ENCODE results near the gene NANOS3.
"Not testable (repeated sequence)": the region's sequence is repeated elsewhere in the genome, so short reads cannot be mapped to it uniquely, and the experiment has no call there.

Gene NANOS3

DNA sequence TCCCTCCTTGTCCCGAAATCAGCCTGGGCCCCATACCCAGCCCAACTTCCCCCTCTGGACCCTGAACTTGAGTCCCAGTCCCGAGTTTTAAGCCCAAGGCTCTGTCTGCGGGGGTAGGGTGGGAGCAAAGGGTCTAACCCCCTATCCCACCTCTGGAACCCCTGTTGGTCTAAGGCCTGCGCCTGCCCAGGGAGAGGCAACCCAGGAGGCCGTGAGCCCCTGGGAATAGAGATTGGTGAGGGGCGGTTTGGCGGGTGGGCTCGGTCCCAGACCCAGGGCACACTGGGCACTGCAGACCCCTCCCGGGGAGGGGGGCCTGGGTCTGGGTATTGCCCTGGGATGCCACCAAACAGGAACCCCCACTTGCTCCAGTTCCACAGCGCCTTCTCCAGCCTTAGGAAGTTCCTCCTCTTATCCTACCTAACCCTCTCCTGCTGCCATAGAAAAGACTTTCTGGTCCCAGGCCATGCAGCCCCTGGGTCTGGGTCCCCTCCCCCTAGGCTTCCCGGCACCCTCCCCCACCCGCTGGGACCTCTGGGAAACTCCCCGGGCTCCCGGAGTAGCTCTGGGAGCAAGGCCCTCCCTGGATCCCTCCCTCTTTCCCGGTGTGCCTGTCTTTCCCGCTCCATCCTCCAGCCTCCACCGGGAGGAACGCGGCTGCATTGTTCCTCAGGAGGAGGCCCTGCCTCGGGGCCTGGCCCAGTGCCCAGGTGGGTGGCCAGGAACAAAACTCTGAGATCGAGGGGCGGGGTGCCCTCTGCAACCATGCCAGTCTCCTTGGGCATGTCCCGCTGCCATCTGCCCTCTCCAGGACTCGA, 33.6 kb upstream of the NANOS3 start:
- no peak for DNase-seq (ENCODE audit: low spot score)

DNA sequence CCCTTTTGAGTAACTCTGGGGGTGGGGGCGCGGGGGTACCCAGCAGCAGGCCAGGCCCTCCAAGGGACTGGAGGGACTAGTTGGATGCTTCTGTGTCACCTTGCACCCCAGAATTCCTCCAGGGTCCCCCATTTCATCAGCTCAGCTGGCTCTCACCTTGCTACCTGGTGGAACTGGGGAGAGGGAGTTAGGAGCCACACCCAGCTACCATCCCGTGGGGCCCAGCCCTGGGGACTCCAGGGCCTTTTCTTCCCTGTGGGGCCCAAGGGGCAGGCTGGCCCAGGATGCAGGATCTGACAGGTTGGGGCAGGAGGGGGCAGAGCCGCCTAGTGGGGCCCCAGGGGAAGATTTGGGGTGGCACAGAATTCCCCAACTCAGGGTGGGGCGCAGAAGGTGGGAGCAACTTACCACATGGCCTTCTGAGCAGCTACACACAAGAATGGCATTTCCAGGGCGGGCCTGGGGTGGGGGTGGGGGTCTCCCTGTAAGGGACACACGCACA, 32.8 kb upstream of the NANOS3 start:
- no peak for DNase-seq (ENCODE audit: low spot score)

DNA sequence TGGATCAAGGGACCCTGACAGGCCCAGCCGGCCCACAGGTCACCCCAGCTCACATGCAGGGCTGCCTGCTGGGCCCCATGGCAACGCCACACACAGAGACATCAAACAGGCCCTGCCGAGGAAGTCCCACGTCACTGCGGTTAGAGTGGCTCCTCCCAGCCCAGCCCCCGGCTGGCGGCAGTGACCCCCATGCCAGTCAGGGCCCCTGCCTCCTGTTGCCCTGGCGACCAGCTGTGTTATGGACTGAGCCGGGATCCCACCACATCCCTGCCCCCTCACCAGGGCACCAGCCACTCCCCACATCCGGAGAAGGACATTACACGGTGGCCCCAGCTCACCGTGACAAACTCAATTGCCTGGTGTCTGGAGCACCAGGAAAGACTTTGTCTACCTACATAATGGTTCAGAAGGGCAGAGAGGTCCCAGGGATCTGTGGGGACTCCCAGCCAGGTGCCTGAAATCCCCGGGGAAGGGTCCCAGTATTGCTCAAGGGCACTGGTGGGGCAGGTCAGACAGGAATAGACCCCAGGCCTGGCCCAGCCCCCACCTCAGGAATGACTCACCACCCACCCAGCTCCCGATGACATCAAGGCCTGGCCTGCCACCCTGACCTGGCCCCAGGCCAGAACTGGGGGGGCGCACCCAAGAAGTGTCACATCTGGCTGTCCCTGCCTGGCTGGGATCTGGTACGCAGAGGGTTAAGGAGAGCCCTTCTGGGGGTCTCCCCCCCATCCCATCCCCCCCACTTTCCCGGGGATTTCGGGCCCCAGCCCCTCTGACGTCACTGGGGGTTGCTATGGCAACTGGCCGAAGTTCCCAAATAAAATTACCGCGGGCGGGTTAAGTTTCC, 30.2 kb upstream of the NANOS3 start:
- peak; percentile 95 for DNase-seq (ENCODE audit: low spot score)

DNA sequence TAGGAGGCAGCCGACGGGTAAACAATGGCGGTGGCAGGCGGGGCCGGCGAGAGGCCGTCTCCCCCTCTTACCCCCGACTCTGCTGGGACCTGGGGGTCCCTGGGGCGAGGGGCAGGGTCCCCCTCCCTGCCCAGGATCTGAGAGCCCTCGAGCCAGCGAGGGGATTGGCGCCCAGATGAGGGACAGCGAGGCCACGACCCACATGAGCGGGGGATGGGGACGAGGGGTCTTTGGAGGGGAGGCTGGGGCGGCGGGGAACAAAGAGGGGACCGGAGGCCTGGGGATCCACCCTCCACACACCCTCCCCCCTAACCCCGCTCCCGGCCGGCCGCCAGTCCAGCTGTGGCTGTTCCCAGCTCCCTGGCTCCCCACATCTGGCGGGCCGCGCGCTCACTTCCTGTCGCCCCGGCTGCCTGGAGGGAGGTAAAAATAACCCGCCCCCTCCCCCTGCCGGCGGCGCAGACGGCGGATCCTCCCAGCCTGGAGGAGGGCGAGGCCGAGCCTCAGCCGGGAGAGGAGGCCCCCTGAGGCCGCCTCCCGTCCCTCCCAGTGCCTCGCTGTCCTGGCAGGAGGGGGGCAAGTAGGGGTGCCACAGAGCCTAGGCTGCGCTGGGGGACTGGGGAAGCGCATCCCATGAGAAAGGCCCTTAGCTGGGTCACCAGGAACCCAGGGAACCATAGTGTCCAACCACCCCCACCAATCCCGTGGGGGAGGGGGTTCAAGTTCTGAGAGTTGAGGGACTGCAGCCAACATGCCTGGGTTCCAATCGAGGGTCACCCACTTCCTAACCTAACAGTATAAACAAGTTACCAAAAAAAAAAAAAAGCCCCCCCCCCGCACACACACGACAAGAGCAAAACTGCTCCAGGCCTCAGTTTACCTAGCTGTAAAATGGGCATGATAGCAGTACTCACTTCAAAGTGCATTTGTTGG, 29.3 kb upstream of the NANOS3 start:
- peak; percentile 70 for DNase-seq (ENCODE audit: low spot score)

DNA sequence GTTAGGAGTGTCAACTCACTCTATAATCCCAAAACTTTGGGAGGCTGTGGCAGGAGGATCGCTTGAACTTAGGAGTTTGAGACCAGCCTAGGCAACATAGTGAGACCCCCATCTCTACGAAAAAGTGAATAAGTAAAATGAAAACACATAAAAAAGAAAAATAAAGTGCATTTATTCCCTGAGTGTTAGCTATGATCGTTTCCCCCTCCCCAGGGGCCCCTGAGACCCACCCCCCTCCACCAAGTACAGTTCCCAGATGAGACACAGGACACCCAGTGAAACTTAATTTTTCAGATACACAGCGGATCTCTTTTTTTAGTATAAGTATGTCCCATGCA, 28.6 kb upstream of the NANOS3 start:
- no peak for DNase-seq (ENCODE audit: low spot score)

DNA sequence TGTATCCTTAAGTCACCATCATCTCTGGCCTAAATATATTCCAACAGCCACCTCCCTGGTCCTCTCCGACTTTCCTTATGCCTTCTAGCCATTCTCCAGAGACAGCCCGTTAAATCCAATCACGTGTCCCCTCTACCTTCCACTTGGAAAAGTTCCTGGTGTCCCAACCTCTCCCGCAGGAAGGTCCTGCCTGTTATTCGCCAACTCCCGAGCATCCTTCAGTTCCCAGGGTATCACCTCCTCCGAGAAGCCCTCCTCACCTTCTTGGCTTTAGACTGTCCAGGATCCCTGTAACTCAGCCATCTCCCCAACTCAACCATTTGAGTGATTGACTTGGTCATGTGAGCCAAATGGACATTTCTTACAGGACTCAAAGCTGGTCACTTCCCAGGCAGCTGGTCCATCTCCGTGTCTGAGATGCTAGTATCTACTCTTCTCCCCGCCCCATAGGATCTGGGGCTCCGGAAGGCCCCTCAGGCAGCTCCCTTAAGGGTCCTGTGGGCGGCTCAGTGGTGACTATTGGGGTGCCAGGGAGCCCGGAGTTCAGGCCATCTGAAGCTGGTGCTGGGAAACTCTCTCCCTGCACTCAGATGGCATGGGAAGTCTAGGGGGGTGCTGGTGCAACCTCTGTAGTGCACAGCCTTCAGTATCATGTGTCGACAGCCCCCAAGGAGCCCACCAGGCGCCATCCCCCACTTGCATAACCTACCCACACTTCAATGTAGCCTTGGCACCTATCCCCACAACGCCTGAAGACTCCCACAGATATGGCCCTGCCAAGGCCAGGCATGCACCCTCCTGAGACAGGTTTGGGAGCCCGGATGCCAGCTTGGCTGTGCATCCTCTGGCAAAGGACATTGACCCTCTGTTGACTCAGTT, 27.9 kb upstream of the NANOS3 start:
- DNase-seq (ENCODE audit: low spot score), result no peak

DNA sequence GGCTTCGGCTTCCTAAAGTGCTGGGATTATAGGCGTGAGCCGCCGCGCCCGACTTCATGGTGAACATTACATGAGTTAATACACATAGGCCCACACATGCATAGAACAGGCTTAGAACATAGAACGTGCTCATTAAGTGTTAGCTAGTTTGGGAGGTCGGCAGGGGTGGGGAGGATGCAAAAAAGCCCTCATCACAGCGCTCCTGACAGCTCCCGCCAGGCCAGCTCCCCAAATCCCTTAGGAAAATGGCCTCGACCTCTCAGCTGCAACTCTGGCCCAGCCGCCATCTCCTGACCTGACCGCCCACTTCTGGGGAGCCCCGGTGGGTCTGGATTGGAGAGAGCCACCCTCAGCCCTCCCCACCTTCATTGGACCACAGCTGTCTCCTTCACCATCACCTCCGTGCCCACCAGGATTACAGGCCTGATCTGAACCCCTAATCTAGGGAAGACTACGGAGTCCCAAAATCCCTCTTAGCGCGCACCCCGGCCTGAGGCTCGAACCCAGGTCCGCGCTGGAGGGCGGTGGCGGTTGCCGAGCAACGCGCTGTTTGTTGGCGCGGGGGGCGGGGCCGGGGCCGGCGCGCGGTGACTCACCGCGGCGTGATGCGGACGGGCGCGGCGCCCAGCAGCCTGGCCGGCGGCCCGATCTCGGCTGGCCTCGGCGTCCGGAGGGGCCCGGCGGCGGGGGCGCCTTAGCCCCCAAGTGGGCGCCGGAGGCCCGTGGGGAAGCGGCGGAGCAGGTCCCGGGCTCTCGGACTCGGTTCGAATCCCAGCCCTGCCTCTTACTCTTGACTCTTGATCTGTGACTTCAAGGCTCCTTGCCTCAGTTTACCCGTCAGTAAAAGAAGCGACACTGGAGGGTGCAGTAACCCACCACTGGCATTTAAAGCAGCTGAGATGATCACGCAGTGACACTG, 26.7 kb upstream of the NANOS3 start:
- DNase-seq (ENCODE audit: low spot score), result no peak

DNA sequence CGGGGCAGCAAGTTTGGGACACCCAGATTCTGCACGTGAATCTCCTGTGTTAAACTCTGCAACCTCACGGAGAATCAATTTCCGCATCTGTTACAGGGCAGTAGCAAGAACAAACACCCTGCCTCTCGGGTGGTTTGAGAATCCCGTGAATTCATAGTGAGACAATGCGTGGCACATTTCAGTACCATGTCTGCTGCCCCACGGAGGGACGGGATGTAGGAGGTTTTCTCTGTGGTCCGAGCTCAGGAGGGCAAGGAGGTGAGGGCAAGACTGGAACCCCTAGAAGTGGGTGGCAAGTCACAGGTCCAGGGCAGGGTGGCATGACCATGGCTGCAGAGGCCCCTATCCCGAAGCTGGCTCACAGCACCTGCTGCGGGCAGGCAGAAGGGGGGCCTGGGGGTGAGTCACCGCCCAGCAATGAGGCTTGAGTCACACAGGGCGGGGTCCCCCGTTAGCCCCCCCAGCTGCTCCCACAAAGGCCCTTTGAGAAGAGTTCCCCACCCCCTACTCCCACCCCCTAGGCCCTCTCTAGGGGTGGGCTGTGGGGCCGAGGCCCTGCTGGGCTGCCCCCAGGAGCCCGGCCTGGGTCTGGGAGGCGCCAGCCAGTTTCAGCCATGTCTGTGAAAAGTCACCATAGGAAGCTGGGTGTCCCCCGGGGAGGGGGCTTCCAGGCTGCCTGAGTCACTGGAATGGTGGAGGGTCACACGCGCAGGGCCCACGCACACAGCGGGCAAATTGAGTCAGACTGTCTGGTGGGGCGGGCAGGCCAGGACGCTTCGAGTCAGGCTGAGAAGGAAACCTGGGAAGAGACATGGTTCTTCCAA, 25.8 kb upstream of the NANOS3 start:
- no peak for DNase-seq (ENCODE audit: low spot score)

DNA sequence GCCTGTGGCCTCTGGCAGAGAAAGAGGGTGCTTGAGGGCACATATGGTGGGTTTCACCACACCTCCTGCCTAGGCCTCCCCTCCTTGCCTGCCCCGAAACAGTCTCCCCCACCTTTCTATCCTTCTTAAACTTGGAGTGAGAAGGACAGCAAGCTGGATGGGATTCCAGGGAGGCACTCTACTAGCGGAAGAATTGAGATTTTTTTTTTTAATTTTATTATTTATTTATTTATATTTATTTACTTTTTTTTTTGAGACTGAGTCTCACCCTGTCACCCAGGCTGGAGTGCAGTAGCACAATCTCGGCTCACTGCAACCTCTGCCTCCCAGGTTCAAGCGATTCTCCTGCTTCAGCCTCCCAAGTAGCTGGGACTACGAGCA, 25.2 kb upstream of the NANOS3 start:
- not testable (repeated sequence) for DNase-seq (ENCODE audit: low spot score)

DNA sequence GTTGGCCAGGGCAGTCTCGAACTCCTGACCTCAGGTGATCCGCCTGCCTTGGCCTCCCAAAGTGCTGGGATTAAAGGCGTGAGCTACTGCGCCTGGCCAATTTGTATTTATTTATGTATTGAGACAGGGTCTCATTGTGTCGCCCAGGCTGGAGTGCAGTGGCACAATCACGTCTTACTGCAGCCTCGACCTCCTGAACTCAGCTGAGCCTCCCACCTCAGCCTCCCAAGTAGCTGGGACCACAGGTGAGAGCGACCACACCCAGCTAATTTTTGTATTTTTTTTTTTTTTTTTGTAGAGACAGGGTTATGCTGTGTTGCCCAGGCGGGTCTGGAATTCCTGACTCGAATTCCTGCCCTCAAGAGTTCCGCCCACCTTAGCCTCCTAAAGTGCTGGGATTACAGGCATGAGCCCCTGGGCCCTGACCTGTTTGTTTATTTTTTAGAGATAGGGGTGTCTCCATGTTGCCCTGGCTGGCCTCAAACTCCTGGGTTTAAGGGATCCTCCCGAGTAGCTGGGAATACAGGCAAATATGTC, 24.7 kb upstream of the NANOS3 start:
- DNase-seq (ENCODE audit: low spot score), result not testable (repeated sequence)

DNA sequence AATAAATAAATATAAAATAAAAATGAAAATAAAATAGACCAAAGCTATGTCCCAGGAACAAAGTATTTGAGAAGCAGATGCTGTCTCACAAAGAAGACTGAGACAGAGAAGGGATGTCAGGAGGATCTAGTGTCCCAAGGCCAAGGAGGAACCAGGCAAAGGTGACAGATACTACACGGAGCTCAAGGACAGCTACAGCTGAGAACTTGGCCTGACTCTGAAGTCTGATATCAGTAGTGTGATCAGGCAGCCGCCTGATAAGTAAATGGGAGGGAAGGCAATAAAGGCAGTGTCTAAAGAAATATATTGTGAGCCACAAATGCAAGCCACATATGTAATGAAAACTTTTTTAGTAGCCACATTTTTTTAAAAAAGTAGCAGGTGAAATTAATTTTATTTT, 20.4 kb upstream of the NANOS3 start:
- no peak for DNase-seq (ENCODE audit: low spot score)

DNA sequence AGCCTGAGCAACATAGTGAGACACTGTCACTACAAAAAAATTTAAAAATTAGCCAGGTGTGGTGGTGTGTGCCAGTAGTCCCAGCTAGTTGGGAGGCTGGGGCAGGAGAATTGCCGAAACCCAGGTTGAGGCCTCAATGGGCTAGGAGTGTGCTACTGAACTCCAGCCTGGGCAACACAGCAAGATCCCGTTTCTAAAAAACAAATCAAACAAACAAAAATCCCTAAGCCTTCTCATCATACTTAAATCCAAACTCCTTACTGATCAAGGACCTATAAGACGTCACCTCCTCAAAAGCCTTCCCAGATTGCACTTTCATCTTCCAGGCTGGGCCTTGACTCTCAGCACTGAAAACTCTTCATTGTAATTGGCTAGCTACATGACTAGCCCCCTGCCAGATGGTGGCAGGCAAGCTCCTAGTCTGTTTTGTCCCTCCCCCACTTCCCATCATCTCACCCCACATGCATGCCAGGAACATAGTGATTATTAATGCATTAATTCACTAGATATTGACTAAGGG, 17.5 kb upstream of the NANOS3 start:
- no peak for DNase-seq (ENCODE audit: low spot score)

DNA sequence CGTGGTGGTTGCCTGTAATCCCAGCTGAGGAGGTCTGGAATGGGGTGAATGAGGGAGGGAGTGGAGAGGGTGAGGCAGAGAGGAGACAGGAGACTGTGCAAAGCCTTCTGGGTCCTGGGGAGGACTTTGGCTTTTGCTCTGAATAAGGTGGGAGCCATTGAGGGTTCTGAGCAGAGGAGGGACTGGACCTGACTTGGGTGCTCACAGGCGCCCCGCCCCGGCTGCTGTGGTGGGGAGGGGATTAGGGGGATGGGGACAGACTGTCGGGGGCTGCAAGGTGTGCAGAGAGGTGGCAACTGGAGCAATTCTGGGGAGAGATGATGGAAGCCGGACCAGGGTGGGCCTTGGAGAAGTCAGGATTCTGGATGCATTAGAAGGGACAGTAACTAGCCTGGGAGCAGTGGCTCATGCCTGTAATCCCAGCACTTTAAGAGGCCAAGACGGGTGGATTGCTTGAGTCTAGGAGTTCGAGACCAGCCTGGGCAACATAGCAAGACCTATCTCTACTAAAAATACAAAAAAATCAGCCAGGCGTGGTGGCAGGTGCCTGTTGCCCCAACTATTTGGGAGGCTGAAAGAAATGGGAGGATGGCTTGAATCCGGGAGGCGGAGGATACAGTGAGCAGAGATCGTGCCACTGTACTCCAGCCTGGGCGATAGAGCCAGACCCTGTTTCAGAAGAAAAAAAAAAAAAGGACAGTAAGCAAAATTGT, 16.1 kb upstream of the NANOS3 start:
- DNase-seq (ENCODE audit: low spot score), result no peak

DNA sequence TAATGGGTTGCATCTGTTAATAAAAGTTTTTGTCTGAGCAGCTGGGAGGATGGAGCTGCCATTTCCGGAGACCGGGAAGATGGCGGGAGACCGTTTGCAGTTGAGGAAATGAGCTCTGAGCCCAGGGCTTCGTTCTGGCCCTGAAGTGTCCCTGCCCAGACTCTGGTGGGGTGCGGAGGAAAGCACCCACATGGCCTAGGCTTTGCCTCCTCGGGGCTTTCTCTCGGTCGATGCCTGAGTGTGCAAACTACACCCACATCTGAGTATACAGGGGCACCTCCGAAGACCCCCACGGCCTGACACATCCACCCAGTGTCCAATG, 15.6 kb upstream of the NANOS3 start:
- DNase-seq (ENCODE audit: low spot score), result no peak

DNA sequence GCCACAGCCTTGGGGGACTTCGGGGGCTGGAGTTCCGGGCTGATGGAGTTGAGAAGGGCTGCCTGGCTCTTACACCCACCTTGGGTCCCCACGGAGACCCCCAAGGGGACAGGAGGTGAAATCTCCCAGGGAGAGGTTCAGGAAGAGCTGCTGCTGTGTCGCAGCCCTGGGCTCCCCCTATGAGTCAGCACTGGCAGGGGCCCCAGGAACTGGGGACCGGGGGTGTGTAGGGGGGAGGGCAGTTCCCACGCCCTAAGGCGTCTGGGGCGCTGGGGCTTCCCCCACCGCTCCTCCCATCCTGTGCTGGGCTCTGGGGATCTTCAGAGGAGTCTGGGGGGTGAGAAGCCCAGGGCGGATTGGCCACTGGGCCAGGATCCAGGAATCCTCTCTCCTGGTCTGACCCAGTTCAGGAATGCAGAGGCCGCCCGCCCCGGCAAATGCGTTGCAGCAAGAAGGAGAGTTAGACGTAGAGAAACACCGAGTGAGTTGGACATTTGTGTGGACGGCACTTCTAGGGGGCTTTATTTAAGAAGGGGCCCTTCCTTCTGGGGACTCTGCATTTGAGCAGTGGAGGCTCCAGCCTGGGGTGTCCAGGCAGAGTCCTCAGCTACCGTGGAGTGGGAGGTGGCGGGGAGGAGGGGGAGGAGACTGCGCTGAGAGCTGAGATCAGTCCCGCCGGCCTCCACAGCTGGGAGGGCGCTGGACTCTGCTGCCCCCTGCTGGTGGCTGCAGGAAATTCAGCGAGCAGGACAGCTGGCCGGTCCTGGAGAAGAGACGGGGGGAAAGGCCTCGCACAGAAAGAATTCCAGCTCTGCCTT, 15.0 kb upstream of the NANOS3 start:
- peak; percentile 82 for DNase-seq (ENCODE audit: low spot score)

DNA sequence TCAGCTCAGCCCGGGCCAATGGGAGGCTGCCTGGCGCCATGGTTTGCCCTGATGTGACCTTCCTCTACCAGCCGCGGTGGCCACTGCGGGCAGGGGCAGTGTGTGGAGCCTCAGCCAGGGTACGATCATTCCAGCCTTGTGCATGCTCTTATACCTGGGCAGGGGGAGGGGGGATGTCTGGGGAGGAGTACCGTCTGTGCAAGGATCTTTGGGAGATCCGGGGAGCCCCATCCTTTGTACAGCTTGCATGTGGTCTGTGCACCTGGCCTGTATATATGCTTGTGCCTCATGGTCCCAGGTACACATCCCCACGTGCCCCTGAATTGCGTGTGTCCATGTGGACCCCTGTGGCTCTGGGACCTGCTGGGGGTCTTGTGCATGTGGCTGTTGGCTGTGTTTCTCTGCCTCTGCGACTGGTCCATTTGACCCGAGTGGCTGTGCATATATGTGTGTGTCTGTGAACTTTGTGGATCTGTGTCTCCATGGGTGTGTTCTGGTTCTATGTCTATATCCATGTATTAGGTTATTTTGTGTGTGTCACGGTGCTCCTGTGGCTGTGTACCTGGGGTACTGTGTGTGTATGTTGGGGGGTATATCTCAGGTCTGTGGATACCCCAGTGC, 12.8 kb upstream of the NANOS3 start:
- DNase-seq (ENCODE audit: low spot score), result no peak

All from NAMALWA (cell line).